Transverse colon (tissue), 4 donors: ENCODE data around the gene CSNK2A1. TPM values are rescaled to one million over a fixed set of nuclear protein-coding genes. Genes with fewer than 3 reads are reported as not detected.

ENCODE experiments used
- DNase-seq: peaks from one replicate; pipeline ENCODE4 v3.0.0-alpha.2; 2019
- H3K27ac ChIP-seq, 4 donors: fragments of 200-600 bp; sonication (generic); 2 replicates each; pipeline ENCODE4 v1.5.1; 2016 to 2018; ENCODE audit warnings: inconsistent platforms in 4 of 4
- H3K27me3 ChIP-seq: fragments of 200-600 bp; sonication (generic); 2 replicates; pipeline ENCODE4 v1.5.1; 2017; ENCODE audit warnings: inconsistent platforms
- H3K36me3 ChIP-seq, 4 donors: fragments of 200-600 bp; sonication (generic); 2 replicates each; pipeline ENCODE4 v1.5.1; 2017 to 2019; ENCODE audit warnings: inconsistent platforms in 4 of 4
- H3K4me1 ChIP-seq, 4 donors: fragments of 200-600 bp; sonication (generic); 2 replicates each; pipeline ENCODE4 v1.5.1; 2017 to 2020; ENCODE audit warnings: inconsistent platforms in 4 of 4
- H3K4me3 ChIP-seq, 4 donors: fragments of 200-600 bp; sonication (generic); 1 replicate in 1 of 4; 2 replicates in 3 of 4; pipeline versions ENCODE4 v1.5.1 to v1.6.1; 2017 to 2019; ENCODE audit warnings: inconsistent platforms in 4 of 4
- H3K9me3 ChIP-seq, 2 donors: fragments of 200-600 bp; sonication (generic); 2 replicates each; pipeline ENCODE4 v1.5.1; 2017 to 2019; ENCODE audit warnings: inconsistent platforms in 2 of 2
- CTCF ChIP-seq, 5 experiments: fragments of 200-600 bp in 3 of 5; fragments of 450-650 bp in 2 of 5; sonication (generic) in 3 of 5; IDR thresholded peaks; 1 replicate in 2 of 5; 2 replicates in 3 of 5; pipeline ENCODE4 v1.5.1; 2016 to 2017; ENCODE audit warnings: antibody characterized with exemption in 5 of 5, inconsistent platforms in 3 of 5, mild to moderate bottlenecking in 2 of 5, moderate library complexity in 1 of 5
- EP300 ChIP-seq: sonication (generic); formaldehyde crosslinking; IDR thresholded peaks from one replicate; pipeline ENCODE4 v1.6.1; 2017; ENCODE audit warnings: antibody characterized with exemption, low read depth
- POLR2A ChIP-seq: fragments of 450-650 bp; IDR thresholded peaks from one replicate; pipeline ENCODE4 v1.6.1; 2016; ENCODE audit warnings: antibody characterized with exemption, mild to moderate bottlenecking, moderate library complexity
- POLR2AphosphoS5 ChIP-seq, 3 donors: sonication (generic); formaldehyde crosslinking; IDR thresholded peaks; one replicate each; pipeline ENCODE4 v1.6.1; 2016; ENCODE audit warnings: antibody characterized with exemption in 3 of 3
- WGBS, 2 donors: methylation state at CpG; one replicate each; pipeline ENCODE4 v1.1.5; 2018; ENCODE audit warnings: low coverage in 1 of 2; 5-methylcytosine and 5-hydroxymethylcytosine counted together
- in situ Hi-C, 4 donors: fragments of 200-750 bp; cut with MboI; loops; one replicate each; pipeline versions ENCODE4 v1.15.0 to v1.15.1; 2017; ENCODE audit warnings: low sequenced_read_pairs in 3 of 4, low pct_ligation_motif_present in 1 of 4, low pct_unique_long_range_greater_than_20kb in 1 of 4
- intact Hi-C: fragments of 100-400 bp; cut with DNase I; formaldehyde crosslinking; loops from one replicate; pipeline ENCODE4 v1.15.1; 2023; ENCODE audit warnings: low total_unique reads
- total RNA-seq, 4 donors: library from RNA; depleted of rRNA; stranded (reverse); fragments of >200 nt; gene quantifications; one replicate each; pipeline ENCODE4 v1.1.0, GENCODE V29; 2016

The CSNK2A1 gene
- total RNA-seq, 4 donors from 2014 or later = 76.7 to 100 (median 82.6) TPM

GRCh38 chr20:434661-435419, 108.8 kb downstream of the CSNK2A1 start:
- no peak for TF ChIP-seq POLR2AphosphoS5 (IDR thresholded peaks at IDR 0.05)
- no peak for TF ChIP-seq EP300
- no peak for TF ChIP-seq POLR2A
- no peak for TF ChIP-seq CTCF (IDR thresholded peaks at IDR 0.05)
- DNase-seq = no peak
- Histone ChIP-seq H3K27me3 (no peaks in the 10 kb centered on the region), H3K4me1 (peaks cover 0 to 13% (median 0%) of the 10 kb centered on the region in 4 donors), H3K27ac (no peak overlapping the region), H3K9me3 (no peaks in the 10 kb centered on the region), H3K36me3 (peaks cover 0 to 11% (median under 1%) of the 10 kb centered on the region in 4 donors), H3K4me3 (no peak overlapping the region)
- intact Hi-C loops = no loop called here
- in situ Hi-C loops = no loop called here
- 83 to 86% methylated on average over 11 to 16 of the region's 16 CpGs for WGBS, 2 donors

- Histone ChIP-seq H3K36me3 (peaks cover 0 to 9% (median 0%) of the 10 kb centered on the region in 4 donors), H3K9me3 (no peaks in the 10 kb centered on the region), H3K4me1 (peaks cover 0 to 13% (median 0%) of the 10 kb centered on the region in 4 donors), H3K27ac (no peak overlapping the region), H3K27me3 (no peaks in the 10 kb centered on the region), H3K4me3 (no peak overlapping the region)
- TF ChIP-seq CTCF (IDR thresholded peaks at IDR 0.05) = no peak
- TF ChIP-seq EP300 = no peak
- no peak for TF ChIP-seq POLR2A
- no peak for TF ChIP-seq POLR2AphosphoS5 (IDR thresholded peaks at IDR 0.05)
- intact Hi-C loops = no loop called here
- WGBS, 2 donors = 68 to 75% methylated on average over 5 to 11 of the region's 11 CpGs
- no peak for DNase-seq
- in situ Hi-C loops = no loop called here
Measured at GRCh38 chr20:434221-434620, 109.4 kb downstream of the CSNK2A1 start.

GRCh38 chr20:433300-433975, 110.2 kb downstream of the CSNK2A1 start:
- peaks cover 0 to 6% (median under 1%) of the 10 kb centered on the region in 4 donors for H3K36me3 ChIP-seq
- 73 to 77% methylated on average over 7 to 12 of the region's 12 CpGs for WGBS, 2 donors
- H3K27ac ChIP-seq = no peak overlapping the region
- H3K9me3 ChIP-seq = no peaks in the 10 kb centered on the region
- intact Hi-C loops (no loop called here), in situ Hi-C loops (no loop called here)
- H3K27me3 ChIP-seq = no peaks in the 10 kb centered on the region
- no peak overlapping the region for H3K4me3 ChIP-seq
- H3K4me1 ChIP-seq = peaks cover 0 to 10% (median 0%) of the 10 kb centered on the region in 4 donors
- no peak for DNase-seq
- no peak for TF ChIP-seq POLR2A
- no peak for TF ChIP-seq POLR2AphosphoS5 (IDR thresholded peaks at IDR 0.05)
- TF ChIP-seq EP300 = no peak

DNA sequence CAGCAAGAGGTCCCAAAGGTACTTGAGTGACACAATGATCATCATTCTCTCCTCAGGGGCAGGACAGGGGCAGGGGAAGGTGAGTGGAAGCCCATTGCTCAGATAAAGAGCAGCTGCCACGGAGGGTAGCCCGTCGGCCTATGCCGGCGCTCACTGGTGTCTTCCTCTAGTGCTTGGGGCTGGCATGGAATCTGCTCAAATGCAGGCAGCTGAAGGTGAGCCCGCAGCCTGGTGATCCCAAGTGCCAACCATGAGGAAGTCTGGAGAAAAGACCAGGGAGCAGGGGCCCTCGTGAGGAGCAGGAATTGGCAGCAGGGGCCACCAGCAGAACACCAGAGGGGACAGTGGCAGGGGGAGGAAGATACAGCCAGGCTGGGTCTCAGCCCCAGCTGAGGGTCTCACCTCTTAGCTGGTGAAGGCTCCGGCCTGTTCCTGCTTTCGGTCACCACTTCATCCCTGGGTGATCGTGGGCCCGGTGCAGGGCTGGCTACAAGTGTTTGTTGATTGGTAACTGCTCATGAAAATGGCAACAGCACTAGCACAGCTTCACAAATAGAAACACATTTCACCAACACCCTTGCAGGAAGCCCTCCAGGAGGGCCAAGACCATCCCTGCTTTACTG, 110.8 kb downstream of the CSNK2A1 start:
- H3K27ac ChIP-seq = no peak overlapping the region
- no peaks in the 10 kb centered on the region for H3K9me3 ChIP-seq
- DNase-seq = no peak
- no peaks in the 10 kb centered on the region for H3K27me3 ChIP-seq
- no peak overlapping the region for H3K4me3 ChIP-seq
- peaks cover 0 to 3% (median 0%) of the 10 kb centered on the region in 4 donors for H3K4me1 ChIP-seq
- 83% methylated on average over 11 of the region's 11 CpGs; no CpG with 5 or more reads in 1 of the 2 donors for WGBS, 2 donors
- in situ Hi-C loops = no loop called here
- intact Hi-C loops = no loop called here
- no peak for TF ChIP-seq POLR2A
- no peak for TF ChIP-seq CTCF (IDR thresholded peaks at IDR 0.05)
- TF ChIP-seq POLR2AphosphoS5 (IDR thresholded peaks at IDR 0.05) = no peak
- H3K36me3 ChIP-seq = peaks cover 0 to 4% (median 0%) of the 10 kb centered on the region in 4 donors
